Measurements from ENCODE around the gene WFIKKN1. TPM values are rescaled to one million over a fixed set of nuclear protein-coding genes. Genes with fewer than 3 reads are reported as not detected.

Gene WFIKKN1
- total RNA-seq, 2 donors from 2014 or later, result 7.7 to 11.6 TPM

Other genes with a start within 250 kb of the WFIKKN1 start
- gene PGAP6, start 249.0 kb upstream of the WFIKKN1 start, total RNA-seq, result 100 to 1,000 TPM; 104 to 115 TPM
- 100 to 1,000 TPM; 274 to 350 TPM for gene NME4, start 233.8 kb upstream of the WFIKKN1 start, total RNA-seq
- 10 to 100 TPM; 31.8 to 43.5 TPM for gene DECR2, start 229.1 kb upstream of the WFIKKN1 start, total RNA-seq
- gene RAB11FIP3, start 205.3 kb upstream of the WFIKKN1 start, total RNA-seq, result 10 to 100 TPM; 62.7 to 68.9 TPM
- gene CAPN15, start 103.3 kb upstream of the WFIKKN1 start, total RNA-seq, result 10 to 100 TPM; 55.3 to 76.1 TPM
- under 1 TPM; 0.29 to 0.62 TPM for gene PRR35, start 70.6 kb upstream of the WFIKKN1 start, total RNA-seq
- 1 to 10 TPM; 1.1 TPM for gene NHLRC4, start 64.0 kb upstream of the WFIKKN1 start, total RNA-seq
- gene PIGQ, start 61.0 kb upstream of the WFIKKN1 start, total RNA-seq, result 100 to 1,000 TPM; 128 to 129 TPM
- gene RAB40C, start 40.9 kb upstream of the WFIKKN1 start, total RNA-seq, result 10 to 100 TPM; 21.3 to 25.9 TPM
- 10 to 100 TPM; 72.1 to 79.8 TPM for gene METTL26, start 5.3 kb downstream of the WFIKKN1 start, total RNA-seq
- gene MCRIP2, start 10.8 kb downstream of the WFIKKN1 start, total RNA-seq, result 10 to 100 TPM; 22.8 to 34.2 TPM
- 100 to 1,000 TPM; 112 to 120 TPM for gene WDR90, start 18.4 kb downstream of the WFIKKN1 start, total RNA-seq
- 100 to 1,000 TPM; 180 to 193 TPM for gene RHOT2, start 37.1 kb downstream of the WFIKKN1 start, total RNA-seq
- 1 to 10 TPM; 3.7 to 5.1 TPM for gene RHBDL1, start 44.7 kb downstream of the WFIKKN1 start, total RNA-seq
- gene STUB1, start 49.4 kb downstream of the WFIKKN1 start, total RNA-seq, result 100 to 1,000 TPM; 105 to 124 TPM
- gene JMJD8, start 53.3 kb downstream of the WFIKKN1 start, total RNA-seq, result 10 to 100 TPM; 48.8 to 55.6 TPM
- 10 to 100 TPM; 20.8 to 21.5 TPM for gene WDR24, start 59.4 kb downstream of the WFIKKN1 start, total RNA-seq
- 1 to 10 TPM in 1 of 2 donors, under 1 TPM in 1; 0.38 to 2.2 TPM for gene FBXL16, start 74.8 kb downstream of the WFIKKN1 start, total RNA-seq
- gene METRN, start 84.1 kb downstream of the WFIKKN1 start, total RNA-seq, result 10 to 100 TPM; 33.4 to 38.5 TPM
- gene ANTKMT, start 90.2 kb downstream of the WFIKKN1 start, total RNA-seq, result 10 to 100 TPM; 36.9 to 40.6 TPM
- 1 to 10 TPM; 6.5 to 8.1 TPM for gene CCDC78, start 95.5 kb downstream of the WFIKKN1 start, total RNA-seq
- gene HAGHL, start 96.1 kb downstream of the WFIKKN1 start, total RNA-seq, result 10 to 100 TPM in 1 of 2 donors, 1 to 10 TPM in 1; 8.9 to 11.4 TPM
- gene CIAO3, start 110.0 kb downstream of the WFIKKN1 start, total RNA-seq, result 10 to 100 TPM; 41.4 to 43.3 TPM
- gene MSLN, start 129.7 kb downstream of the WFIKKN1 start, total RNA-seq, result under 1 TPM; 0.42 to 0.86 TPM
- gene RPUSD1, start 157.4 kb downstream of the WFIKKN1 start, total RNA-seq, result 10 to 100 TPM; 24.1 to 34.4 TPM
- 100 to 1,000 TPM; 158 to 169 TPM for gene CHTF18, start 157.6 kb downstream of the WFIKKN1 start, total RNA-seq
- gene GNG13, start 169.7 kb downstream of the WFIKKN1 start, total RNA-seq, result not detected